WTC11 (cell line): Measurements from ENCODE around the gene MPPE1.

ENCODE experiments used
- SP1 ChIP-seq: sonication (generic); formaldehyde crosslinking; conservative IDR thresholded peaks from 2 replicates; pipeline ENCODE4 v1.8.1; 2022; ENCODE audit warnings: missing genetic modification reagents
- TF ChIP-seq, protein P1 (sequence below): sonication (generic); formaldehyde crosslinking; IDR thresholded peaks from 2 replicates; pipeline ENCODE4 v1.8.1; 2023; ENCODE audit warnings: mild to moderate bottlenecking, missing genetic modification reagents, moderate library complexity

DNA sequence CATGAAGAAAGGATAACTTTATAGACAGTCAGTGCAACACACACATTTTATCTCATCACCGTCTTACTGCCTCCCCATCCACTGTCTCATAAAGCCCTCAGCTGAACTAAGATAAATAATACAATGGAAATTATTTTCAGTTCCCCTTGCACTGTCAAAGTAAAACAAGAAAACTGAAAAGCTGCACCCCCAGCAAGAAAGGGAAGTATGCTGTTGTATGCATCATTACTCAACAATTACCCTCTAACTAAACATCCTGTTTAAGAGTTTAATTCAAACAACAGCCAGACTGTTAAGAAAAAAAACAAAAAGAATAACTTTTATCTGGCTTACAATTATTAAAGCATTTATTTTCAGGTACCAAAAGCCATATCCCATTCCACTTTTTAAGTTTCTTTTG, 25.0 kb downstream of the MPPE1 start:
- TF ChIP-seq SP1 (CRISPR knock-in tag) = no peak
- TF ChIP-seq, protein P1, sequence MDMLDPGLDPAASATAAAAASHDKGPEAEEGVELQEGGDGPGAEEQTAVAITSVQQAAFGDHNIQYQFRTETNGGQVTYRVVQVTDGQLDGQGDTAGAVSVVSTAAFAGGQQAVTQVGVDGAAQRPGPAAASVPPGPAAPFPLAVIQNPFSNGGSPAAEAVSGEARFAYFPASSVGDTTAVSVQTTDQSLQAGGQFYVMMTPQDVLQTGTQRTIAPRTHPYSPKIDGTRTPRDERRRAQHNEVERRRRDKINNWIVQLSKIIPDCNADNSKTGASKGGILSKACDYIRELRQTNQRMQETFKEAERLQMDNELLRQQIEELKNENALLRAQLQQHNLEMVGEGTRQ (CRISPR knock-in tag) = no peak
